ENCODE results near the gene SLC23A1.
"Not testable (repeated sequence)": the region's sequence is repeated elsewhere in the genome, so short reads cannot be mapped to it uniquely, and the experiment has no call there.

The SLC23A1 gene

DNA sequence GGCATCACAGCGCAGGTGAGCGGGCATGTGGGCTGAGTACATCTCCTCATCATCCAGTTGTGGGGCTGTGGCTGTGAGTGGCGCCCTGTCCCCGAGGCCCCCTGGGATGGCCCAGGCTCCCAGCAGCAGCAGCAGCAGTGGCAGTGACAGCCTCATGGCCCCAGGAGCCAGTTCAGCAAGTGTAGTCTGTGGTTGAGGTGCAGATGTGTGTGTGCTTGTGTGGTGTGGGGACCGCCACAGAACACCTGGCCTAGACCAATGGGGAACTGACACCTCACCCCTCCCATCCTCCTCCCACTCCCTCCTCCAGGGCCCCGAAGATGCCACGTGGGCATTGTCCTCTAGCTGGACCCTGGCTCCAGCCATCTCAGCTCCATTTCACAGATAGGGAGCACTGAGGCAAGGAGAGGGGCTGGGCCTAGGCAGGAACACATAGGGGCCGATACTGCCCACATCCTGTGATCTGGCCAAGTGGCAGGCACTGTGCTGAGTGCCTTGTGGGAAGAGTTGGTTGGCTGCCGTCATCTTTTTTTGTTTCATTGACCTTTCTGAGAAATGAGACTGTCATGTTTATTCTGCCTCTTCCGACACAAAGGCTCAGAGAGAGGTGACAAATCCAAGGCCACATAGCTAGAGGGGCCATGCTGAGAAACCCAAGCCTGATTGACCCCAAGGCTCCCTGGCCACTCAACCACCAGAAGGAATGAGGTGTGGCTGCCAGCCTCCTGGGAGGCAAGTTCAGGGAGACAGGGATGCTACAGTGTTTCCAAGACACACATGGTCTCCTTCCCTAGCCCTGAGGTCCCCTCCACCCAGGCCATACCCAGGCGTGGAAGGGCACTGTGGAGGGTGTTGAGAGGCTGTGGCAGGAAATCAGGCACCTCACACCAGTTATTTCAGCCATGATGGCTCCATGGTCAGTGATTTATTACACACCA, 6.9 kb upstream of the SLC23A1 start, which contains the start of gene MZB1:
TSS of gene MZB1 (minus strand) at position 213 of the 938 bp plus-strand sequence. CDS start at position 156, 57 bp downstream.
- no peak for DNase-seq

DNA sequence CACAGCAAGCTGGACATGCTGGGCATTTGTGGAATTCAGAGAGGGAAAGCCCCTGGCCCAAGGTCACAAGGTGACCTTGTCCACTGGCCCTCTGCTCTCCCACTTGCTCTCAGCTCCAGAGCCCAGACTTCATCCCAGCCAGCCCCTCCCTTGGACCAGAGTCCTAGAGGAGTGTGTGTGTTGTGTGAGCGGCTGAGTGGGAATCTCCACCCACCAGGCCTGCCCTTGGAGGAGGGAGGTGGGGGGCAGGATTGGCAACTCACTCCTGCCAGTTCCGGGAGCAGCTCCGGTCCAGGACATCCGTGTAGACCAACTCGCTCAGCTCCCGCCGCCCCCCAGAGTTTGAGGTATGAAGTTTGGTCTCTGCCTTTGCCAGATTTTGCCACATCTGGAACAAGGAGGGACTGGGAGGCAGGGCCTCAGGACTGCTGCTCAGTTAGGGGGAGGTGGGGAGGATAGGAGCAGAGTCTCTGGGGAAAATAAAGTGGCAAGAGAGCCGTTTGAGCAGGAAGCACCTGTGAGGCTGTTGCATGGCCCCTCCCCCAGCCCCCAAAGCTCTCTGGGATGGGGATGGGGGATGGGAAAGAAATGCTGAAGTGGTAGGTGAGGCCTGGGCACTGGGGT, 5.2 kb upstream of the SLC23A1 start:
- no peak for DNase-seq

DNA sequence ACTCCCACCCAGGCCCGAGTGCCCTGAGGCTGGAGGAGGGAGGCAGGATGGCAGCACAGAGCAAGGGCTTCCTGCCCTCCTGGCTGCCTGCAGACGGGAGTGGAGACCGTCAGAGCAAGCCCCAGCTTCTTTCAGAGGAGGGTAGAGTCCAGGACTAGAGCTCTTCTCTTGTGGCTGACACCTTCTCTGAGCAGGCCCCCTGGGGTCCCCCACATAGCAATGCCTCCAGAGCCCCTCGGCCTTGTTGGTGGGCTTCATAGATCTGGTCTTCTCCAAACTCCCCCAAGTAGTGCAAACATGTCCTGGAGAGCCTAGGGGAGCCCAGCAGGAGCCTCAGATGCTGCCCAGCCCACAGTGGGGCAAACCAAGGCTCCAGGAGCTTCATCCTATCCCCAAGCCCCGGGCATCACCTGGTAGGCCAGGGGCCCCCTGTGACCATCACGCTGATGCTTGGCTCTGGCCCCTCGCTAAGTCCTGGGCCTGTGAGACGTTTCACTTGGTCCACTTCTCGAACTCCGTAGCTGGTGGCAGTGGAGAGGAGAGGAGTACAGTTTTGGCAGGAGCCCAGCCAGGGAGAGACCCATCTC, 4.6 kb upstream of the SLC23A1 start:
- DNase-seq, result no peak

DNA sequence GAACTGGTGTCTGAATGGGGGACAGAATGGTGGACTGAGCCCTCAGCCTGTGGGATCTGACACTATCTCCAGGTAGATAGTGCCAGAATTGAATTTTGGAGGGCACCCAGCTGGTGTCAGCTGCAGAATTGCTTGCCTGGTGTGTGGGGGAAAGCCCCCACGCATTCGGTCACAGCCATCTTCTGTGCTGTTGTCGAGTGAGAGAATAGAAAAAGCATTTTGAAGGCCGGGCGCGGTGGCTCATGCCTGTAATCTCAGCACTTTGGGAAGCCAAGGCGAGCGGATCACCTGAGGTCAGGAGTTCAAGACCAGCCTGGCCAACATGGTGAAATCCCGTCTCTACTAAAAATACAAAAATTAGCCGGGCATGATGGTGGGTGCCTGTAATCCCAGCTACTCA, 3.9 kb upstream of the SLC23A1 start:
- not testable (repeated sequence) for DNase-seq

DNA sequence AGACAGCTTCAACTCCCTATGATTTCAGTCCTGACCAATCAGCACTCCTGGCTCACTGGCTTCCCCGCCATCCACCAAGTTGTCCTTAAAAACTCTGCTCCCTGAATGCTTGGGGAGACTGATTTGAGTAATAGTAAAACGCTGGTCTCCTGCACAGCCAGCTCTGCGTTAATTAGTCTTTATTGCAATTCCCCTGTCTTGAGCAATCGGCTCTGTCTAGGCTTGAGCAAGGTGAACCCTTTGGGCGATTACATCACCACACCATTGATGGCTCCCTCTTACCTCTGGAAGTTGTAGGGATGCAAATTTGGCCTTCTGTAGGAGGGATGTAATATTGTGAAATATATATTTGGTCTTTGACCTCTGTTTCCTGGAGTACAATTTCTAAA, 2.9 kb upstream of the SLC23A1 start:
- DNase-seq, result no peak

DNA sequence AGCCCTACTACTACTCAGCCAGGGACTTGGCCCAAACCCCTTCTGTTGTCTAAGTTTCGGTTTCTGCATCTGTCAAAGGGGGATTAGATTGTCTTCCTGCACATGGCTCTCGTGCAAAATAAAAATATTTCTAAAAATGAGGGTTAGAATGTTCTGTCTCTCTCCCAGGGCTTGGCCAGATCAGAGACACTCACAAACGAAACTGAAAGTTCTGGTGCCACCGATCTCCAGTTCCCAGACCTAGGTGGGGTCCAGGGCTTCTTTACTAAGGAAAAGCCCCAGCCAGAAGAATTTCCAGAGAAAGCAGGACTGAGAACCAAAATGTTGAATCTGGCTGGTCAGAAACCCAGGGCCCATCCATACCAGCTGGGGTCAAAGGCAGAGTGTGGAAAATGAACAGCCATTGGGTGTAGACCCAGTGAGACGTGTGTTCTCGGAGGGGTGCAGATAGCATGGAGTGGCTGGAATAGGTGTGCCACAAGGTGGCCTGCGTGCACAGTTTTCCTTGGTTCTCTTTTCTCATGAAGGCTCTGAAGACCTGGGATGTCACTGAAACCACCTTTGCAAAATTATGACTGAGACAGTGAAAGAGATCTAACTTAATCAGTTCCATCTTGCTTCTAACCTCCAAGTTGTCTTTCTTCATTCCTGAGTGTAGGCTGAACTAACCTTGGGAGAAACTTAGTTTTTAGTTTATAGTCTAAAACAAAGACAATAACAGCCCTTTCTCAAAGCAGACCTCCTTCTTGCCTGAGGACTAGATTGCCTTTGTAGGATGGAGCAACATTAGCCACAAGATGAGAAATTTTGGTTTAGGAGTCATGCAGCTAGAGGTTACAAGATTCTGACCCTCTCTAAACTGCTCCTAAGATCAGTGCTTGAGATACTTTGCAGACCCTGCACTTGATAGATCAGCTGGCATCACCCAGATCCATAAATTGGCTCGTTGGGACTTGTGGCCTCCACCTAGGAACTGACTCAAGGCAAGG, 2.3 kb upstream of the SLC23A1 start:
- DNase-seq, result no peak

DNA sequence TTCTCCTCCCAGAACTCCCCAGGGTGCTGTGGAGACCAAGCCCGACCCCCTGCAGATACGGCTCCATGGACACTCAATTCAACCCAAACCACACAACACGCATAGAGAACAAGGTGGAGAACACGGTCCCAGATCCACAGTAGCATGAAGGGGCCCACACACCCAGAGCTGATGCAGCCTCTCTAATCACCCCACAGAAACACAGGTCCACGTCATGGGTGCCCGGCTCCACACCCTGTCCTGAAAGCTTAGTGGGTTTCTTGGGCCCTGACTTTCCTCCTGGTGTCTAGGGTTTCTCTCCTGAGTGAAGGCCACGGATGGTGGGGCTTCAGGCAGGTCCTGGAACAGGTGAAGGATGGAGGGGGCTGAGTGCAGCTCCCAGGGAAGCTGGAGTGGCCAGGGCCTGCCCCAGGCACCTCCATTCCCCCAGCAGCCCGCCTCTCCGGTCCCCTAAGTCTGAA, 1.5 kb upstream of the SLC23A1 start:
- no peak for DNase-seq

DNA sequence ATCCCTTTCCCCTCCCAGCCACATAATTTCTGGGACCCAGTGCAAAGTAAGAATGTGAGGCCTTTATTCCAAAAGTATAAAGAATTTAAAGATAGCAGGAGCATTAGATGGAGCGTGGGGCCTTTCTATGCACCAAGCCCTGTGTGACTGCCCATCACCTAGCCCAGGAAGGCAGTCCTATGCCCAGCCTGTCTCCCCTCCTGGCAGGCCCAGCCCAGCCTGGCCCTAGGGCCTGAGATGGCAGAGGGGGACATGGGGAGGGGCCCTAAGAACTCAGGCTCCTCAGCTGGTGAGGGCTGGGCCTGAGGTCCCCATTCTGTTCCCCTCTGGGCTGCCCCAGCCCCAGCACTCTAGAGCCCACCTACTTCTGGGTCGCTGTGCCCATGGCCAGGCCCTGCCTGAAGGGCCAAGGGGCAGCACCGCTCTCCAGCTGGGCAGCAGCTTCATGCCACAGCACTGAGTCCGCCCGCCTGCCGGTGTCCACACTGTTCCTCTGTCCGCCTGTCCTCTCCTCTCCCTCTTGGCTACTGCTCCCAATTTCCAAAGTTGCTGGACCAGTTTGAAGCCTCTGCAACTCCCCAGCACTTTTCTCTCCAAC, 995 bp upstream of the SLC23A1 start:
- DNase-seq, result no peak

DNA sequence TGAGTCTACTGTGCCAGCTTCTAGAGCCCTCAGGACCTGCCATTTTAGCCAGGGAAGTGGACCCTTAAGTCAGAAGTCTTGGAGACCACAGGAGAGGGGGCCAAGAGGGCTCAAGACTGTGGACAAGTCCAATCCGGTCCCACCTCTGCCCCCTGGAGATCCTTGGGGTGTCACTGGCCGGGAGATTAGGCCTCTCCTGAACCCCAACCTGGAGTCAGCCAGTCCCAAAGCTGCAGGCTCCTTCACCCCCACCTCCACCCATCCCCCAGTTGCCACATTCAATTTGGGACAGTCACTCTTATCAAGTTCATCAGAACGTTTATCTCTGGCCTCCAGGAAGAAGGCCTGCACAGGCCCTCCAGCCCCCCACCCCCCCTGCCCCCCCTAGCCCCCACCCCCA, 290 bp downstream of the SLC23A1 start:
- DNase-seq, result no peak

DNA sequence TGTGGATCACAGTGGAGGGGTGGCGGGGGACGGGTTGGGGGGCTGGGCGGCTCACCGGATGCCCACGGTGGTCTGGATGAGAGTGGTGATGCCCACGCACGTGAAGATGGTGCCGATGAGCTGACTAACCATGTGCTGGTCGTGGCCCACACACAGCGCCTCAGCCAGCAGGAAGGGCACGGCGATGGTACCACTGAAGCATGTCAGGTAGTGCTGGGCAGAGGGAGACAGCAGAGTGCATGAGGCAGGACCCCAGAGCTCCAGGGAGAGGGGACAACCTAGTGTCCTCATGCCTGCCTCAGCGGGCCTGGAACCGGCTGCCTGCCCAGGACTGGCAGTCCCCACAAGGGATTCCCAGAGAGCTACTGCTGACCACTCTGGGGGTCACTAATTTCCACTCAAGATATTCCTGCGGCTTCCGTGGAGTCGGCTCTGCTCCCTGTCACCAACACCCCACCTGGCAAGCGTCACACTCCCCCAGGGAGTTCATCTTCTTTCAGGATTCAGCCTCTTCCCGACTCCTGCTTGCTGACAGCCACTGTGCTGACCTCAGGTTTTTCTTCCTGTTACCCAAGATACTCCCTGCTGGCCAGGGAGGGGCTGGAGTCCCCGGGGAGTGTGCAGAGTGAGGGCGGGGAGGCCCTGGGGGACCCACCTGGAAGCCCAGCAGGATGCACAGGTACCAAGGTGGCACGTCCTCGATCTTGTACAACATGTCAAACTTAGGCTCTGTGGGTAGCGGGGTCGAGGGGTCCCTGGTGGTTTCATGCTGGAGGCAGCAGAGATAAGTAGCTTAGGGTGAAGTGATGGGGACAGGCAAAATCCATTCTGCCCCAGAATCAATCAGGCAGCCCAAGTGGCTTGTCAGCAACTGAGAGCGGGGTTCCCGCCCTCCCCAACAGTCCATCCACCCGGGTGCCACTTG, 998 bp downstream of the SLC23A1 start:
- no peak for DNase-seq

DNA sequence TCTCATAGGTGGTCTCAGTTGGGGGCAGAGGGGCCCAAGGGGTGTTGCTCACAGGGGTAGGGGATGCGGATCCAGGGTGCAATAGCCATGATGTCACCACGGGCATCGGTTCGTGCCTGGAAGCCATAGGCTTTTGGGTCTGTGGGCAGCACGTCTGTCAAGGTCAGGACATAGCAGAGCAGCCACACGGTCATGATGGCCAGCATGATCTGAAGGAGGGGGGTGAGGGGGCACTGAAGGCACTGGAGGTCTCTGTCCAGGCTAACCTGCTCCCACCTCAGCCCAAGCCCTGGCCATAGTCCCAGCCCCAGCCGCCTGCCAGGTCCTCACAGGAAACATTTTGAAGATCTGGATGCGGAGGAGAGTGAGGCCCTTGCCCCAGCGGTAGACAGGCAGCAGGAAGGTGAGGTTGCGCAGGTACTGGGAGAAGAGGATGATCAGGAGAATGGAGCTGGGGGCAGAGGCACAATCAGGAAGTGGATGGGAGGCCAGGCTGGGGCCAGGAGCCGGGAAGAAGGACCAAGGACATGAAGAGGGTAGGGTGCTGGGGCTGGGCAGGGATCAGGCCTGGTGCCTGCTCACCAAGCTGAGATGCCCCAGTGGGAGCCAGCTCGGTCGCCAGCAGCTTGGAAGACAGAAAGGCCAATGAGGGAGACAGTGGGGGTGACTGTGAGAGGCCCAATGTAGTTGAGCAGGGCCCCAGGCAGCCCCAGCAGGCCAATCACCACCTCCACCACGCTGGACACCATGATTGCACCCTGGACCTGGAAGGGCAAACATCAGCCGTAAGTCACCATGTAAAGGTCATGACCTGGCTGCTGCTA, 3.3 kb downstream of the SLC23A1 start:
- DNase-seq, result no peak

DNA sequence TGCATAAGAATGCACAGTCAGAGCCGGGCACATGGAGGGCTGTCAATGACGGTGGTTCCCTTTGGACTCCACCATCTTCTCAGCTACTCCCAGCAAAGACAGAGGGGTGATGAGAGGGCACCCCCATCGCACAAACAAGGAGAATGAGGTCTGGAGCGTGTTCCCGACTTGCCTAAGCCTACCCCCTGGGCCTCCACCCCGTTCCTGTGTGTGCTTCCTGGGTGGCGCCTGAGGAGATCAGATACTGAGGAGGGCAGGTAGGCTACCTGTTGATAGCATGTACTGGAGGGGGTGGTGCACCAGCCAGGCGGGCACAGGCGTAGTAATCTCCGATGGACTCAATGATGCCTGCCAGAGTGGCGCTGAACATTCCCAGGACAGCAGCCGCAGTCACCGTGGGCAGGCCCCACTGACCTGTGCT, 4.1 kb downstream of the SLC23A1 start:
- no peak for DNase-seq

DNA sequence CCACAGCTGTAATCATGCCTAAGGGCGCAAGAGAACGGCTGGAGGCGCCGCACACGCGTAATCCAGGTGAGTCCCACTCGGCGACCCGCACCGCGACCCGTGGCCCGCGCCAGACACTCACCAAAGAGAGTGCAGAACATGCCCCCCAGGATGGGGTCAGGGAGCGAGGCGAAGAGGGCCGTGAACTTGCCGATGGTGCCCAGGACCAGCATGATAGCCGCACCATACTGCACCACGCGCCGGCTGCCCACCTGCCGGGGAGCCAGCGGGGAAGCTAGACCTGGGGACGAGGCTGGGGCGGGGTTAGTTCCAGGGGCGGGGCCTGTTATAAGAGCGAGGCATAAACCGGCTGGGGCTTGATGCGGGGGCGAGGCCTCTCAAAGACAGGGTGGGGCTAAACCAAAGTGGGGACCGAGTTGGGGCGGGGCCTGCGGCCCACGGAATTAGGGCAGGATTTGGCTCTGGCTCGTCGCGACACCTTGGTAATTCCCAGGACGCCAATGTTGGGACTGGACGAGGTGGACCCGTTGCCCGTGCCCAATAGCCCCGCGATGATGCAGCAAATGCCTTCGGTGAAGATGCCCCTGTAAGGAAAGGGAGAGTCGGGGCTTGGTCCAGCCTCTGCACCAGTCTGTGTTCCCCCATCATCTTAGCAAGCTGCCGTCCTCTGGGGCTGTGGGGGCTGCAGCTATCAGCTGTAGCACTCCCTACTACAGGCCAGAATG, 4.8 kb downstream of the SLC23A1 start:
- no peak for DNase-seq

DNA sequence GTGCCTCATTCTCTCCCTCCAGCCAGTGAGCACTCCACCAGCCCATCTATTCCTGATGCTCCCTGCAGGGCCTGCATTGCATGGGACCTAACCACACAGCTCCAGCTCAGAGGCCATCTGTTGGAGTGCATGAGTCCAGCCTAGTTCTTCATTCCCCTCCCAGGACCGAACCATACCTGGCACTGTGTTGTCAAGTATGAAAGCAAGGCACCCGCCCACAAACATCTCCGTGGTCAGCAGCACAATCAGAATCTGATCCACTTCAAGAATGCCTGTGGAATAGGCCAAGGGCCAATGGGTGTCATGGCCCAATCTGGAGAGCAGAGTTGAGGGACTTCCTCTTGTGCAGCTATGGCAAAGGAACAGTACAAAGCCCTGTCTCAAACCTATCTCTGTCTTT, 5.9 kb downstream of the SLC23A1 start:
- DNase-seq, result no peak

DNA sequence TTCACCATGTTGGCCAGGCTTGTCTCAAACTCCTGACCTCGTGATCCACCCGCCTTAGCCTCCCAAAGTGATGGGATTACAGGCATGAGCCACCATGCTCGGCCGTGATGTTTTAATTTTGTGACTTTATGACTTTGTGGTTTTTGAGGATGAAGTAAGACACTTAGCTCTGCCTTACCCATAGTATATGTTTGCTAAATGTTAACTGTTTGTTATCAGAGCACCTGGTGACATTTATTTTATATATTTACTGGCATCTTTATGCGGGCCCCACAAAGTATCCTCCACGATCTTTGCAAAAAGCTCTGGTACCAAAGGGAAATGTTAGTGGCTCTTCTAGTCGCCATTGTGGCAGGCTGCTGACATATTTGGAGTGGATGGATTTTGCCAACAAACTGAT, 6.7 kb downstream of the SLC23A1 start:
- no peak for DNase-seq

DNA sequence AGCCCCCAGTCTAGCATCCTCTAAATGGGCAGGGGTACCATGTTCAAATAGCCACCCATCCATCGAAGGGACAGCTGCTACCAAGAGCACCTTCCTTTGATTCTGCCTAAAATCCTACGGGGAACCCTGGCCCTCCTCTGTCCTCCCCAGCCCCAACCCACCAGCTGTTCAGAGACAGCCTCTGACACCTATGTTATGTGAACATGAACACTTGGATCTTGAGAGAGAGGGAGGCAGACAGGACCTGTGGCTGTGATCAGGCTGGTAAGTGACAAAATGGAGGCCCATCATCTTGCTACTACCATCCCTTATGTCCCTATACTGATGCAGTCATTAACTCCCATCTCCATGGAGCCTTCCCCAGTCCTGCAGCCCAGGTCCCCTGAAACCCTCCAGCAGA, 8.2 kb downstream of the SLC23A1 start:
- DNase-seq, result no peak

DNA sequence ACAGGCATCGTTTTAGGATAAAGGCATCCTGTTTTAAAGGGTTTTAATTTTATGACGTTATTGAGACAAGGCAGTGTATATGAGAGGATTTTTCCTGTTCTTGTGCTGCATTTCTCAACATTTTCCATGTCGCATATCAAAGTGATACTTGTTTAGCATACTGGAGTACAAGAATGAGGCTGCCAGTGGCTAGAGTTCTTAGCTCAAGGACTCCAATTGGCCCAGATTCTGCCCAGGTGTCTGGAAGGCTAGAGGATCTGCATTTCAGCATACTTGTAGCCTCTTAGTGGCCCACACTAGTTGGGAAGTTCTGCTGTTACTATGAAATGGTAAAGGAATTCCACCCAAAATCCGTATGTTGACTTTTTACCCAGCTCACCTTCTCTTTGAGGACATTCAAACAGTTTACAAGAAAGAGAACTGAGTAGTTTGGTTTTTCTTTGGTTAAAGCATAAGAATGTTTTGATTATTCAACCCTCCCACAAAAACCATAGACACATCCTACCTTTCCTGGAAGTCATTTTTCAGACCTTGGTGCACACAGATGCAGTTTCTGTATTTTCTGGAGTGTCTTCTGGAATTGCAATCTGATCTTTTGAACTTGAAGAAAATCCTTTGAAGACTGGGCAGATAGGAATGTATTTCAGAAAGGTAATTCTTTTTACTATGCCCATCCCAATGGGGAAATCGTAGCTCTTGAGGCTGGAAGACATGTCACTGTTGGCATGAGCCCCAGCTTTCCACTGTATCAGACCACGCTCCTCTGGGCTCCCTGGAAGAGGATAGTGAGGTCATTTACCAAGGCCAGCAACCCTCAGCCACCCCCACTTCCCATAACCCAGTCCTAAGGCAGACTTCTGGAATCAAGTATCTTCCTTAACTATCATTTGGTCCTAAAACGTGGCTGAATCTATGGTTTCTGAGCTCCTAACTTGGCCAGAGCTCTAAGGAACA, 11.3 kb downstream of the SLC23A1 start:
- no peak for DNase-seq

DNA sequence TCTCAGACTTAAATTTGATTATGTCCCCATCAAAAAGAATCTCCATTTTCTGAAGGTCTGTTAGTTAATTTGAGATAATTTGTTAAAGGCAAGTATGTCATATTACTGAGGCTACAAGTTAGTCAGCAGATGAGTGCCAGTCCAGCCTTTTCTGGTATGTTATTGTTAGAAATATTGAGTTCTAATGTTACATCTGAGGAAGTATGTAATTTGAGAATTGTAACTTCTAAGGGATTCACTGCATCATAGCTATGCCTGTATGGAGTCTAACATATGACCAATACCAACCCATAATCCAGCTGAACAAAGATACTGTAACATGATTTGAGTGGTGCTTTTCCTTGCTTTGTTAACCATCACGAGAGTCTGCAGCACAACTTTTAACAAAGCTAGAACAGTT, 13.9 kb downstream of the SLC23A1 start:
- no peak for DNase-seq
